22Rv1 (cell line): Measurements from ENCODE around the gene IFITM10.
A peak's percentile ranks its signal among the peaks of the same experiment; 100 is the strongest.
"Not testable (repeated sequence)": the region's sequence is repeated elsewhere in the genome, so short reads cannot be mapped to it uniquely, and the experiment has no call there.

Experiments
- H3K27ac ChIP-seq: fragments of 450-650 bp; 2 replicates; pipeline ENCODE4 v1.5.1; 2017
- CTCF ChIP-seq: fragments of 450-650 bp; IDR thresholded peaks from 2 replicates; pipeline ENCODE4 v1.5.1; 2017; ENCODE audit warnings: mild to moderate bottlenecking
- ZFX ChIP-seq: fragments of 450-650 bp; IDR thresholded peaks from 2 replicates; pipeline ENCODE4 v1.6.1; 2017; ENCODE audit warnings: antibody characterized with exemption, borderline replicate concordance

The IFITM10 gene

GRCh38 chr11:1691026-1691877, 59.1 kb downstream of the IFITM10 start:
- no peak overlapping the region for H3K27ac ChIP-seq

GRCh38 chr11:1690167-1691025, 60.0 kb downstream of the IFITM10 start:
- TF ChIP-seq ZFX = no peak
- no peak for TF ChIP-seq CTCF
- H3K27ac ChIP-seq = no peak overlapping the region

More at GRCh38 chr11:1691026-1691877, 59.1 kb downstream of the IFITM10 start:
- TF ChIP-seq CTCF (peak; percentile 15), ZFX (no peak)

- H3K27ac ChIP-seq = not testable (repeated sequence)
These were observed 60.9 kb downstream of the IFITM10 start for GRCh38 chr11:1689250-1690166.

- not testable (repeated sequence) for H3K27ac ChIP-seq
These were observed 62.0 kb downstream of the IFITM10 start for GRCh38 chr11:1688336-1688947.

- not testable (repeated sequence) for H3K27ac ChIP-seq
These were observed 64.2 kb downstream of the IFITM10 start for GRCh38 chr11:1686220-1686619.

GRCh38 chr11:1684886-1685874, 65.2 kb downstream of the IFITM10 start:
- not testable (repeated sequence) for H3K27ac ChIP-seq

GRCh38 chr11:1683904-1684572, 66.4 kb downstream of the IFITM10 start:
- H3K27ac ChIP-seq = not testable (repeated sequence)

- H3K27ac ChIP-seq = not testable (repeated sequence)
These were observed 67.2 kb downstream of the IFITM10 start for GRCh38 chr11:1683216-1683615.
